GM12878 (cell line): ENCODE measurements around the gene ENDOG. TPM values are rescaled to one million over a fixed set of nuclear protein-coding genes. Genes with fewer than 3 reads are reported as not detected.

Experiments used
- ATAC-seq: fragments of 200-7000 bp; cut with Tn5 transposase; 3 replicates; pipeline ENCODE4 v1.9.1; 2020; ENCODE audit warnings: mild to moderate bottlenecking, moderate library complexity
- BruUV-seq: library from RNA; stranded (reverse); fragments of 400-500 nt; replicated peaks from 2 replicates; lab custom pipeline; 2021; lab: Mats Ljungman, UMichigan
- CTCF ChIA-PET: fragments of 300-600 bp; sonication (Branson Sonifier 250); formaldehyde crosslinking; extraction: SDS; loops from one replicate; lab custom pipeline; 2021; ENCODE audit warnings: inconsistent platforms; lab: Yijun Ruan, JAX
- POLR2A ChIA-PET: fragments of 350-600 bp; formaldehyde crosslinking; extraction: SDS; loops from one replicate; lab custom pipeline; 2021; ENCODE audit warnings: inconsistent platforms; lab: Charles Lee
- RAD21 ChIA-PET: fragments of 300-600 bp; sonication (Branson Sonifier 250); formaldehyde crosslinking; loops from one replicate; lab custom pipeline; 2023; ENCODE audit warnings: antibody characterized with exemption; ENCODE audit not compliant: unreplicated experiment; lab: Charles Lee
- SMC1A ChIA-PET: fragments of 300-600 bp; sonication (Branson Sonifier 250); formaldehyde crosslinking; loops from one replicate; lab custom pipeline; 2023; ENCODE audit not compliant: unreplicated experiment, uncharacterized antibody; lab: Charles Lee
- DNase-seq: peaks from one replicate; pipeline ENCODE4 v3.0.0-alpha.2; 2011; ENCODE audit warnings: low read depth, low spot score
- FAIRE-seq: peaks from 3 replicates; lab custom pipeline; 2011; peaks lifted over from hg19 to GRCh38; lab: Jason Lieb, UNC
- H2AFZ ChIP-seq: 2 replicates; pipeline ENCODE4 v1.6.0; 2011; ENCODE audit warnings: low read depth, low read length, control low read depth; ENCODE audit not compliant: control insufficient read depth
- H3K27ac ChIP-seq: 2 replicates; pipeline ENCODE4 v1.5.1; 2011; ENCODE audit warnings: control low read depth; ENCODE audit not compliant: control insufficient read depth, insufficient read depth
- H3K27me3 ChIP-seq, 2 experiments: replicated peaks in 1 of 2; 2 replicates each; pipeline versions ENCODE4 v1.6.0 to v1.6.1; 2011; ENCODE audit warnings: low read length in 1 of 2; ENCODE audit not compliant: control insufficient read depth in 2 of 2, insufficient read depth in 2 of 2
- H3K36me3 ChIP-seq, 2 experiments: 2 replicates each; pipeline ENCODE4 v1.5.1; 2011; ENCODE audit warnings: low read length in 1 of 2; ENCODE audit not compliant: control insufficient read depth in 2 of 2, insufficient read depth in 2 of 2
- H3K4me1 ChIP-seq: 2 replicates; pipeline ENCODE4 v1.6.1; 2011; ENCODE audit warnings: mild to moderate bottlenecking, low read length, moderate library complexity, mixed read lengths; ENCODE audit not compliant: control insufficient read depth, insufficient read depth
- H3K4me2 ChIP-seq: 2 replicates; pipeline ENCODE4 v1.6.0; 2011; ENCODE audit warnings: control low read depth; ENCODE audit not compliant: control insufficient read depth, insufficient read depth
- H3K4me3 ChIP-seq: fragments of 200-600 bp; sonication (generic); 2 replicates; pipeline ENCODE4 v1.5.1; 2016
- H3K79me2 ChIP-seq: 2 replicates; pipeline ENCODE4 v1.6.0; 2011; ENCODE audit warnings: low read length; ENCODE audit not compliant: control insufficient read depth, insufficient read depth
- H3K9ac ChIP-seq: 2 replicates; pipeline ENCODE4 v1.8.0; 2011; ENCODE audit warnings: low read length, control low read depth, mixed read lengths; ENCODE audit not compliant: control insufficient read depth, insufficient read depth
- H3K9me3 ChIP-seq: replicated peaks from 3 replicates; pipeline ENCODE4 v1.5.1; 2011; ENCODE audit warnings: mild to moderate bottlenecking, low read length; ENCODE audit not compliant: control insufficient read depth, insufficient read depth
- H4K20me1 ChIP-seq: 2 replicates; pipeline ENCODE4 v1.6.0; 2011; ENCODE audit not compliant: control insufficient read depth, insufficient read depth
- BCLAF1 ChIP-seq: fragments of 450-650 bp; IDR thresholded peaks from 2 replicates; pipeline ENCODE4 v1.6.1; 2017; ENCODE audit warnings: antibody characterized with exemption, mild to moderate bottlenecking, moderate library complexity
- CBX3 ChIP-seq: fragments of 200-600 bp; sonication (generic); IDR thresholded peaks from 2 replicates; pipeline ENCODE4 v1.6.1; 2016; ENCODE audit warnings: low read depth, borderline replicate concordance
- CUX1 ChIP-seq: IDR thresholded peaks from 2 replicates; pipeline ENCODE4 v1.6.1; 2012; ENCODE audit warnings: improper control_type of control experiment, low read depth, low read length; ENCODE audit not compliant: insufficient replicate concordance
- DPF2 ChIP-seq: fragments of 450-650 bp; IDR thresholded peaks from 2 replicates; pipeline ENCODE4 v1.6.1; 2017; ENCODE audit warnings: mild to moderate bottlenecking
- HDGF ChIP-seq: fragments of 450-650 bp; IDR thresholded peaks from 2 replicates; pipeline ENCODE4 v1.6.1; 2016; ENCODE audit warnings: antibody characterized with exemption
- PRDM15 ChIP-seq: fragments of 450-650 bp; formaldehyde crosslinking; IDR thresholded peaks from 2 replicates; pipeline ENCODE4 v1.4.0; 2020; ENCODE audit warnings: mild to moderate bottlenecking, moderate library complexity
- WGBS: methylation state at CpG from one replicate; pipeline ENCODE4 v1.1.6; 2016; ENCODE audit warnings: low lambda C conversion rate; ENCODE audit not compliant: insufficient replicate concordance, insufficient coverage; ENCODE audit errors: missing lambda C conversion rate; 5-methylcytosine and 5-hydroxymethylcytosine counted together
- in situ Hi-C: fragments of 300-500 bp; cut with MboI; formaldehyde crosslinking; loops from 9 replicates; pipeline ENCODE4 v1.14.3; 2018; ENCODE audit warnings: mixed read lengths
- intact Hi-C: fragments of 100-400 bp; cut with micrococcal nuclease; formaldehyde crosslinking; loops from one replicate; pipeline ENCODE4 v1.14.2; 2022; ENCODE audit not compliant: unreplicated experiment
- polyA plus RNA-seq, 11 experiments: library from polyadenylated mRNA; depleted of rRNA in 4 of 11; unstranded in 6 of 11; stranded (reverse) in 5 of 11; fragments of >200 nt; fragmentation: Nextera tagmentation in 4 of 11; fragmentation: Illumina TruSeq in 1 of 11; extraction: Ambion mirVana in 4 of 11; extraction: Trizol in 1 of 11; gene quantifications; 1 replicate in 1 of 11; 2 replicates in 10 of 11; pipeline versions ENCODE4 v1.2.1 to v1.2.3, GENCODE V29; 2011 to 2016; ENCODE audit warnings: inconsistent platforms in 2 of 11, missing spikeins in 2 of 11, low read depth in 1 of 11
- total RNA-seq, 4 experiments: library from RNA; depleted of rRNA in 3 of 4; stranded (reverse); fragments of >200 nt in 3 of 4; fragmentation: Illumina TruSeq in 1 of 4; extraction: Trizol in 1 of 4; gene quantifications; 2 replicates each; pipeline versions ENCODE4 v1.2.1 to v1.2.3, GENCODE V29; 2013 to 2021
- TF ChIP-seq, protein P1 (sequence below): IDR thresholded peaks from 2 replicates; pipeline ENCODE4 v1.6.1; 2011; ENCODE audit warnings: borderline replicate concordance, low read depth, mild to moderate bottlenecking, moderate library complexity, mixed read lengths, low read length; ENCODE audit not compliant: insufficient read depth; ENCODE audit errors: extremely low read length

ENDOG gene
- total and polyA plus RNA-seq, 10 of the 15 experiments (the other 5 are each of a cell fraction or from before 2014, with no cell fraction given) = 0.84 to 29.2 (median 9.0) TPM

GRCh38 chr9:128787659-128788058 lies 30.6 kb upstream of the ENDOG start (continued):
- TF ChIP-seq PRDM15 (CRISPR knock-in tag) = no peak

DNA sequence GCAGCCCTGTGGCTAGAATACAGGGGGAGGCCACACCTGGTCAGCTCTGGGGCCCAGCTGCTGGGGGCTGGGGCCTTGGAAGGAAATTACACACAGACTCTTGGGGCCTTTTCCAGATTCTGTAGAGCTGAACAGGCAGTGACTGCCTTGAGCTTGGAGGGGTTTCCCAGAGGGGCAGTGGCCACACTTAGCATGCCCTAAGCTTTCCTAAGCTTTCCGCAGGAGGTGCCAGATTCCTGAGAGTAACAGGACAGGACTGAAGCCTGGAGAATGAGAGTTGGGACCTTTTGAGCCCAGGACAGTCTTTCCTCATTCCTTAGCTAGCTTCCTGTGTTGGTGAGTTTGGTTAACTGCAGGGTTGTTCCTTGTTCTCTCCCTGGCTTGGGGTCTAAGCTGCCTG lies 29.9 kb upstream of the ENDOG start:
- ChIA-PET RAD21 (interaction anchor here (1.0 to 1.5 kb wide), 4 partner anchors 17 to 30 kb away, joined by 4 to 6 read pairs (median 4); partner anchors contain the start of genes ENDOG and ZER1), POLR2A (interaction anchor here (0.5 to 2.3 kb wide), 10 partner anchors 17 to 799 kb away, joined by 3 to 13 read pairs (median 3); partner anchors contain the start of genes ENDOG, SPOUT1 and ZER1), CTCF (interaction anchor here (0.7 to 2.0 kb wide), 9 partner anchors 16 to 140 kb away, joined by 3 to 14 read pairs (median 5); partner anchors contain the start of genes ENDOG, PKN3, ZDHHC12 and ZER1), SMC1A (interaction anchor here (0.9 to 2.2 kb wide), 6 partner anchors 10 to 139 kb away, joined by 3 to 18 read pairs (median 5); partner anchors contain the start of genes SPOUT1 and ZER1)
- H2AFZ ChIP-seq = no peak overlapping the region
- peak overlapping the region; percentile 97; the same call in 1 of the 2 replicates for H3K4me3 ChIP-seq
- no peaks in the 10 kb centered on the region for H3K9me3 ChIP-seq
- no peaks in the 10 kb centered on the region for H4K20me1 ChIP-seq
- DNase-seq (no peak), ATAC-seq (no peak), FAIRE-seq (no peak)
- no peak overlapping the region for H3K27ac ChIP-seq
- BruUV-seq = no TSS peak
- peaks cover 10% of the 10 kb centered on the region for H3K4me1 ChIP-seq
- WGBS = 100% methylated on average over 1 of the region's 1 CpG
- TF ChIP-seq DPF2 = no peak
- TF ChIP-seq, protein P1, sequence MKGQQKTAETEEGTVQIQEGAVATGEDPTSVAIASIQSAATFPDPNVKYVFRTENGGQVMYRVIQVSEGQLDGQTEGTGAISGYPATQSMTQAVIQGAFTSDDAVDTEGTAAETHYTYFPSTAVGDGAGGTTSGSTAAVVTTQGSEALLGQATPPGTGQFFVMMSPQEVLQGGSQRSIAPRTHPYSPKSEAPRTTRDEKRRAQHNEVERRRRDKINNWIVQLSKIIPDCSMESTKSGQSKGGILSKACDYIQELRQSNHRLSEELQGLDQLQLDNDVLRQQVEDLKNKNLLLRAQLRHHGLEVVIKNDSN = no peak
- no peak for TF ChIP-seq CBX3
- TF ChIP-seq HDGF = no peak
- TF ChIP-seq CUX1 = no peak
- no peak for TF ChIP-seq BCLAF1
- no peaks in the 10 kb centered on the region for H3K27me3 ChIP-seq
- peaks cover 19% of the 10 kb centered on the region for H3K79me2 ChIP-seq
- intact Hi-C loops = no loop called here
- in situ Hi-C loops = no loop called here
- peaks cover 1 to 4% of the 10 kb centered on the region in 2 experiments; a peak in 3 of 4 replicates for H3K36me3 ChIP-seq
- peak overlapping the region; percentile 65 for H3K9ac ChIP-seq
- H3K4me2 ChIP-seq = peak overlapping the region; percentile 64
